HG03520 (cell line): ENCODE results near the gene DNLZ.

Experiments used
- ATAC-seq: cut with Tn5 transposase; IDR thresholded peaks from one replicate; pipeline ENCODE4 v1.9.1; 2021; ENCODE audit warnings: mild to moderate bottlenecking, moderate library complexity; ENCODE audit not compliant: unreplicated experiment

The DNLZ gene

DNA sequence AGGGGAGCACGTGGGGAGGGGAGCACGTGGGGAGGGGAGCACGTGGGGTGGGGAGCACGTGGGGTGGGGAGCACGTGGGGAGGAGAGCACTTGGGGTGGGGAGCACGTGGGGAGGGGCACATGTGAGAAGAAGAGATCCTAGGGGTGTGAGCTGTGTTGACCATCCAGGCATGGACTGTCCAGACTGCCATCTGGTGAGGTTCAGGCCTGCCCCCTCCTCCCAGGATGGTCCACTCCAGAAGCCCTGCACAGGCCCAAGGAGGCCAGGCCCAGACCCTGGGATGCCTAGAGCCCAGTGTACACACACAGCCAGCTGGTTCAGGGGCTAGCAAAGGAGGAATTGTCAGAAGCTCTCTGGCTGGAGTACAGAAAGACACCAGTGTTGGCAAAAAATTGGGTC is 34.1 kb upstream of the DNLZ start:
- no peak for ATAC-seq

DNA sequence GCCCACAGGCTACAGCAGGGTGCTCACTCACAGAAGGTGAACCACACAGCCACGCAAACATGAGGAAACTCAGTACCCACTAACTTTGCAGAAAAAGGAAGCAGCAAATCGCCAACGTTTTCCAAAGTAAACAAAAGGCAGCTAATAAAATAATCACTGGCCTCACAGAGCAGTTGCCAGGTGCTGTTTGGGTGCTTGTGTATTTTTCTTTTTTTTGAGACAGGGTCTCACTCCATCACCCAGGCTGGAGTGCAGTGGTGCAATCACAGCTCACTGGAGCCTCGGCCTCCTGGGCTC is 32.6 kb upstream of the DNLZ start:
- no peak for ATAC-seq

DNA sequence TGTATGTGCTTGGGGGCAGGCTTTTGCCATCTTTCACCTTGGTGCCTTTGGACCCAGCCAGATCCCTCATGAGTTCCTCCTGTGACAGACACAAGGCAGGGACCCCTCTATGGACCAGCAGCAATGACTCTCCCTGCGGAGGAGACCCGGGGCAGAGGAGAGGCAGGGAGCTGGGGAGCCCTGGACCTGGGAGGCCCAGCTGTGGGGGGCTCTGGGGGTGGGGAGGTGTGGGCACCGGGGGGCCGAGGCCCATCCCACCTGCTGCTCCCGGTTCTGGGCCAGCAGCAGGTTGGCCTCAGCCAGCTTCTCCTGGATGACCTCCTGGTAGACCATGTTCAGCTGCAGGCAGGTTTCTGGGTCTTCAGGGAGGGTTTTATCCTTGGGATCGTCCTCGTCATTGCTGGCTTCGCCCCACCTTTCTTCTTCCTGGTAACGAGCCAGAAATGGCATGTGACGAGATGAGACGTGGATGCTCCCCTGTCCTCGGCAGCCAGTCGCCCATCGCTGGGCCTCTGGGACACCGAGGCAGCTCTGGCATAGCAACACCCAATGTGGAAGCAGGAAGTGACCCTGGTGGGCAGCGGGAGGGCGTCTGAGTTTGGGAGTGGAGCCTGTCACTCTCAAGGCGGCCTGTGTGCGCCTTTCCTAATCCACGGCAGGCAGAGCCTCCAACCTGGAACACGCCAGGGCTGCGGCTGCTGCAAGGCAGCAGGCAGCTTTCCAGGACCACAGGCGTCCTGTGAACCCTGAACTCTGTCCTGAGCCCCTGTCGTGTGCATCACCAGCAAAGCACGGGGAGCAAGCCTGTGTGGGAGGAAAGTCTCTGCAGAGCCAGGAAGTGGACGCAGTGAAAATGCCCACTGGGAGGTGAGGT is 32.0 kb upstream of the DNLZ start:
- no peak for ATAC-seq

- no peak for ATAC-seq
Measured at GRCh38 chr9:136395020-136395340, 31.4 kb upstream of the DNLZ start.

GRCh38 chr9:136394312-136395019 is 30.9 kb upstream of the DNLZ start:
- ATAC-seq, result no peak

DNA sequence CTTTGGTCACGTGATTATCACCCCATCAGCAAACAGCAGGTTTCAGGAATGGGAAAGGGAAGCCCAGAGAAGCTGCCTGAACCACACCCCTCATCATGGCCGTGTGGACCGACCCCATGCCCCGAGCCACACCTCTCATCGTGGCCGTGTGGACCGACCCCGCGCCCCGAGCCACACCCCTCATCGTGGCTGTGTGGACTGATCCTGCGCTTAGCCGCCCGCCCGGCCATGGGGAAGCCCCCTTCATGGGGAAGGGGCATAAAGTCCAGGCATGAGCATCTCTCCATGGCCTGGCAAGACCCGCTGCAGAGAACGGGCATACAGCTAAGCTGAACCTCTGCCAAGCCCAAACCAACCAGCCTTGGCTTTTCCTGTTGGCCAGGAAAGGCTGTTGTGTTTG is 30.0 kb upstream of the DNLZ start:
- no peak for ATAC-seq

DNA sequence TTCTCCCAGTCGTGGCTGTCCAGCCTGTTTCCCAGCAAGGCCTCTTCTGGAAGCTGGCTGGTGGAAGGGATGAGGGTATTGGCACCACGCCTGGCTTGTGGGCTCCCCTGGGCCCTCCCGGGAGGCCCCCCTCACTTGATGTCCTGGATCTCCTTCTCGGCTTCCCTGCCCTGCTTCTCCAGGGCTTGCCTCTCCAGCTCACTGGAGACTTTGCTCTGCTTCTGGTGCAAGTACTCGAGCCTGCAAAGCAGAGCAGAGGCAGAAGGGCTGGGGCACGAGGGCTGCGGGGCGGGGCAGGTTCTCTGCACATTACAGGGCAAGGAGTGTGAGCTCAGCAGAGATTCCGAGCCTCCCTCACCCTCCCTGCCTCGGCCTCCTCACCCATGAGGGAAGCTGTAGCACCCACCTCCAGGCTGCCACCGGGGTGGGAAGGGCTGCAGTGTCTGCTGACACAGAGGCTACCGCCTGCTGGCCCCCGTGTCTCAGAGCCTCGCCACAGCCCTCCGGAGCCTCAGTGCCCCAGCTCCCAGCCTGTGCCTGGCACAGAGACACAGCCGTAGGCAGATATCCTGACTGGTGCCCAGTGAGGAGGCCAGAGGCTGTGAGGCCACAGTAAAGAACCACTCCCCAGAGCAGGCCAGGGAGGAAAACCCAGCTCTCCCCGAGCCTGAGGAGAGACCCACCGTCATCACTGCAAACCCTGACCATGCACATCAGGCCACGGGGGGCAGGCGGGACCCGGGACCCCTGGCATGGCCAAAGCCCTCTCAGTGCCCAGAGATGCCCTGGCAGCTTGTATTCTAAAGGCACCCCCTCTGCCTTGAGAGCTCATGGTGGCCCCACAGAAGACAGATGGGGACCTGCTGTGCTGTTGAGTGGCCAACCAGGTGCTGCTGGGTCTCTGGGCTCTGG is 29.2 kb upstream of the DNLZ start:
- ATAC-seq, result no peak

DNA sequence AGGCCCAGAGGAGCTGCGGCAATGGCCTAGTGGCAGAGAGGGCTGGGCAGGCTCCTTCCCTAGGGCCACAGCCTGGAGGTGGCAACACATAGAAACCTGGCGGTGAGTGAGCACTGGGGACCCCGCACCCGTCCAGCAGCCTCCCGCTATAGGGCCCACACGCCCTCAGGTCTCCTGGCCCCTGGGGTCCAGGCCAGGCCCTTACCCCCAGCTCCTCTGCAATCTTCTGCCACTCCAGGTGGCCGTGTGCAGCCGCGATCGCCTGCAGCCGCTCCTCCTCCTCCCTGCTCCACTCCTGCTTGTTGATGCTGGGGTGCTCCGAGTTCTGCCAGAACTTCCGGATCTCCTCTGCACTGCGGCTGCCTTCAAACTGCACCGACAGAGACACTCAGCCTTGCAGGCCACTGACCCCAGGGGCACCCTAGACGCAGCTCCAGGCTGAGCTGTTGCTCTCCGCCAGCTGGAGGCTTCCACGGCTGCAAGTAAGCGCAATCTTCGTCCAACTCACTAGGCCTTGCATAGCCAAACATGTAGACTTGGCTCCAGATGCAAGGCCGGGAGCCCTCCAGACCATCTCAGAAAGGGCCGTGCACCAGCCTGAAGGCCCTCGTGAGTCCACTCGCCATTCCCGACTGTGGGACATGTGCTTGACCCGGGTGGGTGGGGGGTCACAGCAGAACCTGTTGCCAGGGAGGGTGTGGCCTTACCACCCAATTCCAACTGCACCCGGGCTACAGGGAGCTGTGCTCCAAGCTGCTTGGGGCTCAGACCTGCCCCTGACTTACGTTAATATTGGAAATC is 28.4 kb upstream of the DNLZ start:
- ATAC-seq, result no peak

DNA sequence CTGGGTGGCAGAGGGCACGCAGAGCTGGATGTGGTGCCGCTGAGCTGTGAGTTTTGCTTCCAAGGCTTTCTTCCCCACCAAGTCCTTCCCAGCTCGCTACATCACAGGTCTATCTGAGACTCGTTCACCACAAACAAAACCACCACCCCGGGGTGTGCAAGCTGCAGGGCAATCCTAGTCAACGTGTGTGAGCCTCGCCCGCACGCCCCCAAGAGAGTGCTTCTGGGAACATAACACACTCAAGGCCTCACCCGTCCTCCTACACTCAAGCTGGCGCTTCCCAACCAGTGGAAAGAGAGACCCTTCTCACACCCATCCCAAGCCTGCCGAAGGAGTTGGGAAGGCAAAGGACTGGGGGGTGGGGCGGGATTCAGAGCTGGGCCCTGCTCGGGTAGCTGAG is 25.9 kb upstream of the DNLZ start:
- no peak for ATAC-seq

GRCh38 chr9:136387217-136387616 is 23.7 kb upstream of the DNLZ start:
- no peak for ATAC-seq

- ATAC-seq, result no peak
Measured at GRCh38 chr9:136386018-136386417, 22.5 kb upstream of the DNLZ start.

DNA sequence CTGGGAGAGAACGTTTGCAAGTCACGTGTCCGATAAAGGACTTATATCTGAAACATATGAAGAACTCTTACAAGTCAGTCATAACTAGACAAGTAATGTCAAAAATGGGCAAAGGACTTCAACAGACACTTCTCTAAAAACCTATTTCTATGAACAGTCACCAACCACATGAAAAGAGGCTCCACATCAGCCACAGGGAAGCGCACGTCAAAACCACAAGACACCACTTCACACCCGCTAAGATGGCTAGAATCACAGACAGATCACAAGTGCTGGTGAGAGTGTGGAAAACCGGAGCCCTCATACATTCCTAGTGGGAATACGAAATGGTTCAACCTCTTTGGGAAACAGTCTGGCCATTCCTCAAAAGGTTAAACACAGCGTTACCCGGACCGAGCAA is 21.5 kb upstream of the DNLZ start:
- ATAC-seq, result no peak

DNA sequence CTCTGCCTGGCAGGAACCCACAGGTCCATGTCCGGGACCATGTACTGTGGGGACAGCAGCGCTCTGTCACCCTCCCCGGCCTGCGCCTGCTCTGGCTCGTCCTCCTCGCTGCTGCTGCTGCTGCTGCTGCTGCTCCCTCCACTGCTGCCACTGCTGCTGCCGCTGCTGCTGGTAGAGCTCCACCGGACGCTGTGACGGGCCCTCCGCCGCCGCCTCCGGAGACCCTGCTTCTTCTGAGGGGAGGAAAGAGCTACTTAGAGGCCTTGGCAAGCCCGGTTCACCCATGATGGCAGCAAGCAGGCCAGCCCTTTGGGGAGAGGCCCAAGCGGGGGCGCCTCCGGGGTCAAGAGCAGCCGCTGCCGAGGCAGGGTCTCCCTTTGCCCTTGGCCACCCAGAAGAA is 19.9 kb upstream of the DNLZ start:
- ATAC-seq, result no peak

DNA sequence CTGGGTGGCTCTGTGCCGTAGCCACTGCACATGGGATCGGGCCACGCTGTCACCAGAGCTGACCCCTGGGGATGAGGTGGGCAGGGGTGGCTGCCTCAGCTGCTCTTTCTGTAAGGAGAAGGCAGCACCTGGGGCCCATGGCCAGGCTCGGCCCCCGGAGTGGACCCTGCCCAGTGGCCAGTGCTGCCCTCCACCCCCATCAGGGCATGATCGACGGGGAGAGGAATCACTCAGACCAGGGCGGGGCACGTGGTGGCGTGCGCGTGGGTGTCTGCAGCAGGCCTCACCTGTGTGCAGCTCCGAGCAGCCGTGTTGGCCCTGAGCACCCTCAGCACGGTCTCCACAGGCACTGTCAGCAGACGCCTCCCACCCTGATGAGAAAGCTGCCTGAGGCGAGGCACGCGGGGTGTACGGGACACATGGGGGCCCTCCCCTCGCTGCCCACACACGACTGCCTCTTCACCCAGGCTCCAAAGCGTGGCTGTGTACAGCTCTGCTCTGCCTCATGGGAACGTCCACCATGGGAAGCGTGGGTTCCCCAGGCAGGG is 18.5 kb upstream of the DNLZ start:
- no peak for ATAC-seq

DNA sequence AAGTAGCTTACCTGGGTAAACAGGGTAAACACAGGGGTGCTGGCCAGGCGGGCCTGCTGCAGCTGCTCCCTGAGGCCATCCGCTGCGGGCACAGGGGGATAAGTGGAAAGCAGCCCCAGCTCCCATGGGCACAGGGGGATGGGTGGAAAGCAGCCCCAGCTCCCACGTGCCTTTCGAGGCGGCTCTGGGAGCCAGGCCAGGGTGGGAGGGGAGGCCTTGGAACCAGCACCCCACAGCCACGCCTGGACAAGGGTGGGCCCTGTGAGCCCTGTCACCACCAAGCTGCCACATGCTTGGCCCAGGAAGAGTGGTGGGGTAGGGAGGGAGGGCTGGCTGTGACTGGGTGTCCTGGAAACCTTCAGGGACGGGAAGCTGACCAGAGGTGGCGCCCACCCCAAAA is 17.8 kb upstream of the DNLZ start:
- ATAC-seq, result no peak

DNA sequence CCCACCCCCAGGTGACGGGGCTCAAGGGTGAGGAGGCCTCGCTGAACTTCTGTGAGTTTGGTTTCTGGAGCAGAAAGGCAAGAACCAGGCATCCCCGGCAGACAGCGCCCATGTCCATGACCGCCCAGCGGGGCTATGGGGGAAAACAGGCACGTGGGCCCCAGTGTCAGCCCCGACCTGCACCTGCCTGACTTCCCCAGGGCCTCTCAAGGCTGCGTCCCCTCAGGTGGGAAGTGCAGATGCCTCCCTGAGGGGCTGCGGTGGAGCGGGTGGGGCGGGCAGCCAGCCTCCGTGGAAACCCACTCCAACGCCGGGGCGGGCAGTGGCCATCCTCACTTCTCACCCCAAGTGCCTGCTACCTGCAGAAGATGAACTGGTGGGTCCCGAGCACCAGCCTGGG is 16.8 kb upstream of the DNLZ start:
- ATAC-seq, result no peak

- no peak for ATAC-seq
Measured at GRCh38 chr9:136379891-136380290, 16.3 kb upstream of the DNLZ start.

DNA sequence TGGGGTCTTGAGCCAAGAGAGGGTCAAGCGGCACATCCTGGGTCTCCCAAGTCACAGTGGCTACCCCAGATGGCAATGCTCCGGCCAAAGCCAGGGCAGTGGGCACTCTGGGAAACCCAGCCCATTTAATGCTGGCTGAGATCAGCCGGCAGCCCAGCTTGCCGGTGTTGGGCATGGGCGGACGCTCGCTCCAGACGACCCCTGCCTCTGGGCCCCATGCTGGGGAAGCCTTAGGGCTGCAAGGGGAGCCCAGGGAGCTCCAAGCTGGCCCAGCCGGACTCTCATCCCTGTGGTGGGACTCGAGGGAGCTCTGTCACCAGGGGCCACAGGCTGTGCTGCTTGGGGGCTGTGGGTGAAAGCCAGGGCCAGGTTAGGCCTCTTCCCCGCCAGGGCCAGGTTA is 15.9 kb upstream of the DNLZ start:
- no peak for ATAC-seq

DNA sequence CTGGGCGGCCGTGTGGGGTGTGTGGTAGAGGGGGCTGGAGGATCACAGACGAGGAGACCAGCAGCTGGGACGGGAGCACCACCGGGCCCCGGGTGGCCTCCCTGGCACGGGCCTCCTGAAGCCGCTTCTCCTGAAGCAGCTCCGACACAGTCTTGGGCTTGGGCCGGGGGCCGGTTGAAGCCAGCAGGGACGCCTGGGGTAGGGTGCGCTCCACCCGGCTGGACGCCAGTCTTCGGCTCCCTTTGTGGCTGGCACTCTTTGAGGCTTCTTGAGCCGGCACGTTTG is 15.4 kb upstream of the DNLZ start:
- ATAC-seq, result no peak

DNA sequence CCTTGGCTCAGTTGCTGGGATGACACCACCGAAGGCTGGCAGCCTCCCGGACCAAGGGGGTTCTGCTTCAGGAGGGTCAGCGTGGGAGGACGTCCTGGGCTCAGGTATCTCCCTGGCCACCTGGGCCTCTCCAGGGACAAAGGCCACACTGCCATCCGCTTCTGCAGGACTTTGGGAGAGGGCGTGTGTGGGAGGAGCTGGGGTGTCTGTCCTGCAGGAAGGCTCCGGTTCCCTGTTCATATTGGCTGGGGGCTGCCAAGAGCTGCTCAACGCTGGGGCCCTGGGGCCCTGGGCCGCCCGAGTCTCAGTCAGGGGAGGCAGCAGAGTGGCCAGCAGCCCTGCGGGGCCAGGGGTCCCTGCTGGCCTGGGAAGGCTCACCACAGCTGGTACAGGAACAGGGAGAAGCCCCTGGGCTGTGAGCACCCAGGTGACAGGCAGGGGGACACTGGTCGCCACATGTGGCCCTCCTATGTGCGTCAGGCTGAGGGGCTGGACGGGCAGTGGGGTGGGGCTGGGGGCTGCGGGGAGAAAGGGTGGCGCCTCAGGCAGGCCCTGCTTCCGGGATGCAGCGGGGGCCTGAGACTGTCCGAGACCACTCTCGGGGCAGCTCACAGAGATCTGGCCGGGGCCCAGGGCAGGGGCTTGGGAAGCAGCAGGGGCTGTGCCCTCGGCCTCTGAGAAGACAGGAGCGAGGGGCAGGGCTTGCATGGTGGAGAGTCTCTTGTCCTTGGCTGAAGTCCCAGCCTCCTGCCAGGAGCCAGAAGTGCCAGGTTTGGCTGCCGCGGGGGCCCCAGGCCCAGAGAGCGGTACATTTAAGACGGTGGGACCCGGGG is 14.8 kb upstream of the DNLZ start:
- ATAC-seq, result no peak
